ENCODE data around the gene GFOD1.
"Not testable (repeated sequence)": the region's sequence is repeated elsewhere in the genome, so short reads cannot be mapped to it uniquely, and the experiment has no call there.

Gene GFOD1

DNA sequence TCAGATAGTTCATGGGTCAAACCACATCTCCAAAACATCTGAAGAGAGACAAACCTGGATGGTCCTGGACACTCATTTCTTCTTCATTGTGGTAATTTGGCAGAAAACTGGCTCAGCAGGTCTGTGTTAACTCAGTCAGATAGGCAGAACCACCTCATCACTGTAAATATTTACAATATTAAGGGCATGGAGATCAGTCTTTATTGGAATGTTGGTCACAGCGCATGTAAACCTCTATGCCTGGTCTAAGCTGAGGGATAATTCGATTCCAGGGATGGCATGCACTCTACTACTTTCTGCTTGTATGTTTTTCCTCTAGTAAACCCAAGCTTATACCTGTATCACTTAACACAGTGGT is 155.1 kb downstream of the GFOD1 start:
- no peaks in the 10 kb centered on the region for H3K9me3 ChIP-seq (ENCODE audit: control insufficient read depth in 5 of 5, low read length in 5 of 5)
- no peaks in the 10 kb centered on the region for H3K27me3 ChIP-seq (ENCODE audit: control insufficient read depth in 5 of 5, insufficient read depth in 4 of 5, low read length in 5 of 5)
- H3K9ac ChIP-seq (ENCODE audit: low read length in 5 of 5), result no peak overlapping the region
- no peak overlapping the region for H3K27ac ChIP-seq (ENCODE audit: low read depth, low read length)
- H3K4me1 ChIP-seq (ENCODE audit: control insufficient read depth in 5 of 5, insufficient read depth in 5 of 5, low read length in 5 of 5), result peaks cover 3 to 22% (median 15%) of the 10 kb centered on the region in 5 donors
- no peaks in the 10 kb centered on the region for H3K36me3 ChIP-seq (ENCODE audit: control insufficient read depth in 5 of 5, insufficient read depth in 5 of 5, low read length in 5 of 5)
- no peak overlapping the region for H3K4me3 ChIP-seq (ENCODE audit: low read depth in 1 of 5, low read length in 5 of 5)

- Histone ChIP-seq H3K4me3 (ENCODE audit: low read depth in 1 of 5, low read length in 5 of 5) (no peak overlapping the region), H3K36me3 (ENCODE audit: control insufficient read depth in 5 of 5, insufficient read depth in 5 of 5, low read length in 5 of 5) (no peaks in the 10 kb centered on the region), H3K9ac (ENCODE audit: low read length in 5 of 5) (no peak overlapping the region), H3K27ac (ENCODE audit: low read depth, low read length) (no peak overlapping the region), H3K9me3 (ENCODE audit: control insufficient read depth in 5 of 5, low read length in 5 of 5) (no peaks in the 10 kb centered on the region), H3K27me3 (ENCODE audit: control insufficient read depth in 5 of 5, insufficient read depth in 4 of 5, low read length in 5 of 5) (no peaks in the 10 kb centered on the region), H3K4me1 (ENCODE audit: control insufficient read depth in 5 of 5, insufficient read depth in 5 of 5, low read length in 5 of 5) (peaks cover 3 to 20% (median 15%) of the 10 kb centered on the region in 5 donors)
Measured at GRCh38 chr6:13331516-13332348, 155.7 kb downstream of the GFOD1 start.

DNA sequence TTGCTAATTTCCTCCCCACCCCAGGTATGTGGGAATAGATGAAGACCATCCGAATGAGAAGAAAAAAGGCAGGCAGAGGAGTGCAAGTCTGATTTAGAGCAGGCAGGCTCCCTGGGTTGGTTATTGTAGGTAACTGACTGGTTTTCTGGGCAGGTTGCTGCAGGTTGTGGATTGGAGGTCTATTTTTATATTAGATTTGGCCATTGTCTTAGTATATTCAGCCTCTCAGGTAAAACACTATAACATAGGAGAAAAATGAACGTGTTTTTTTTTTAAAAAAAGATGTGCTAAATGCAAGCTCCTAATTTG is 158.6 kb downstream of the GFOD1 start:
- Histone ChIP-seq H3K4me3 (ENCODE audit: low read depth in 1 of 5, low read length in 5 of 5) (peak overlapping the region; percentile 85 to 96 (median 89)), H3K27me3 (ENCODE audit: control insufficient read depth in 5 of 5, insufficient read depth in 4 of 5, low read length in 5 of 5) (no peaks in the 10 kb centered on the region), H3K36me3 (ENCODE audit: control insufficient read depth in 5 of 5, insufficient read depth in 5 of 5, low read length in 5 of 5) (peaks cover 3 to 12% (median 10%) of the 10 kb centered on the region in 5 donors), H3K27ac (ENCODE audit: low read depth, low read length) (peak overlapping the region; percentile 84), H3K4me1 (ENCODE audit: control insufficient read depth in 5 of 5, insufficient read depth in 5 of 5, low read length in 5 of 5) (peaks cover 3 to 18% (median 13%) of the 10 kb centered on the region in 5 donors), H3K9me3 (ENCODE audit: control insufficient read depth in 5 of 5, low read length in 5 of 5) (no peaks in the 10 kb centered on the region), H3K9ac (ENCODE audit: low read length in 5 of 5) (peak overlapping the region; percentile 72 to 92 (median 88))

GRCh38 chr6:13328076-13328874 is 159.1 kb downstream of the GFOD1 start, which contains the start of gene TBC1D7:
TBC1D7 (minus strand) TSS chr6:13328537; CDS start chr6:13326898, 1,639 bp downstream.
- H3K9ac ChIP-seq (ENCODE audit: low read length in 5 of 5), result peak within 1 kb of the TSS; percentile 86 to 92 (median 88)
- peaks cover 3 to 18% (median 13%) of the 10 kb centered on the region in 5 donors for H3K4me1 ChIP-seq (ENCODE audit: control insufficient read depth in 5 of 5, insufficient read depth in 5 of 5, low read length in 5 of 5)
- peak within 1 kb of the TSS; percentile 84 for H3K27ac ChIP-seq (ENCODE audit: low read depth, low read length)
- no peaks in the 10 kb centered on the region for H3K27me3 ChIP-seq (ENCODE audit: control insufficient read depth in 5 of 5, insufficient read depth in 4 of 5, low read length in 5 of 5)
- H3K4me3 ChIP-seq (ENCODE audit: low read depth in 1 of 5, low read length in 5 of 5), result peak within 1 kb of the TSS; percentile 89 to 96 (median 96)
- peaks cover 8 to 17% (median 15%) of the 10 kb centered on the region in 5 donors for H3K36me3 ChIP-seq (ENCODE audit: control insufficient read depth in 5 of 5, insufficient read depth in 5 of 5, low read length in 5 of 5)
- no peaks in the 10 kb centered on the region for H3K9me3 ChIP-seq (ENCODE audit: control insufficient read depth in 5 of 5, low read length in 5 of 5)

DNA sequence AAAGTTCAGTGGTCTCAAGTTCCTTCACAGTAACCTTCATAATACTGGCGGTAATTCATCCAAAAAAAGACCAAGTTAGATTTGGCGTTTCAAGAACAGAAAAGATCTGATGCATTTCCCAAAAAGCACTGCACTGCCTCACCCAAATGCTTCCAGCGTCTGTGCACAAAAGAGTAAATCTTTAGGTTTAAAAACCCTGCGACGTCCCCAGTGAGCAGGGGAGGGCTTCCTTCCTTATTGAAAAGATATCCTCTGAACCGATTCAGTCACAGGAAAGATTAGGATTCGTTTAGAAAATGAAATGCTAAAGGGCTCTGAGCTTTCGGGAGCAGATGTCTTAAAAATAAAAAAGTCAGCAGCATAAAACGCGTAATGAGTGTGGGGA is 159.7 kb downstream of the GFOD1 start:
- no peaks in the 10 kb centered on the region for H3K9me3 ChIP-seq (ENCODE audit: control insufficient read depth in 5 of 5, low read length in 5 of 5)
- H3K36me3 ChIP-seq (ENCODE audit: control insufficient read depth in 5 of 5, insufficient read depth in 5 of 5, low read length in 5 of 5), result peaks cover 10 to 20% (median 16%) of the 10 kb centered on the region in 5 donors
- H3K9ac ChIP-seq (ENCODE audit: low read length in 5 of 5), result peak overlapping the region; percentile 86 to 92 (median 88)
- H3K27me3 ChIP-seq (ENCODE audit: control insufficient read depth in 5 of 5, insufficient read depth in 4 of 5, low read length in 5 of 5), result no peaks in the 10 kb centered on the region
- peak overlapping the region; percentile 84 for H3K27ac ChIP-seq (ENCODE audit: low read depth, low read length)
- H3K4me1 ChIP-seq (ENCODE audit: control insufficient read depth in 5 of 5, insufficient read depth in 5 of 5, low read length in 5 of 5), result peaks cover 3 to 18% (median 13%) of the 10 kb centered on the region in 5 donors
- H3K4me3 ChIP-seq (ENCODE audit: low read depth in 1 of 5, low read length in 5 of 5), result peak overlapping the region; percentile 89 to 96 (median 96)

- not testable (repeated sequence) for H3K4me3 ChIP-seq (ENCODE audit: low read depth in 1 of 5, low read length in 5 of 5); H3K9me3 ChIP-seq (ENCODE audit: control insufficient read depth in 5 of 5, low read length in 5 of 5); H3K27ac ChIP-seq (ENCODE audit: low read depth, low read length); H3K9ac ChIP-seq (ENCODE audit: low read length in 5 of 5); H3K27me3 ChIP-seq (ENCODE audit: control insufficient read depth in 5 of 5, insufficient read depth in 4 of 5, low read length in 5 of 5)
- peaks cover 13 to 33% (median 26%) of the 10 kb centered on the region in 5 donors for H3K36me3 ChIP-seq (ENCODE audit: control insufficient read depth in 5 of 5, insufficient read depth in 5 of 5, low read length in 5 of 5)
- H3K4me1 ChIP-seq (ENCODE audit: control insufficient read depth in 5 of 5, insufficient read depth in 5 of 5, low read length in 5 of 5), result peaks cover 3 to 18% (median 13%) of the 10 kb centered on the region in 5 donors
Measured at GRCh38 chr6:13326031-13326586, 161.3 kb downstream of the GFOD1 start.

- no peak overlapping the region for H3K4me3 ChIP-seq (ENCODE audit: low read depth in 1 of 5, low read length in 5 of 5)
- H3K9me3 ChIP-seq (ENCODE audit: control insufficient read depth in 5 of 5, low read length in 5 of 5), result no peaks in the 10 kb centered on the region
- no peak overlapping the region for H3K9ac ChIP-seq (ENCODE audit: low read length in 5 of 5)
- no peak overlapping the region for H3K27ac ChIP-seq (ENCODE audit: low read depth, low read length)
- peaks cover 47 to 86% (median 65%) of the 10 kb centered on the region in 5 donors for H3K36me3 ChIP-seq (ENCODE audit: control insufficient read depth in 5 of 5, insufficient read depth in 5 of 5, low read length in 5 of 5)
- no peaks in the 10 kb centered on the region for H3K27me3 ChIP-seq (ENCODE audit: control insufficient read depth in 5 of 5, insufficient read depth in 4 of 5, low read length in 5 of 5)
- no peaks in the 10 kb centered on the region for H3K4me1 ChIP-seq (ENCODE audit: control insufficient read depth in 5 of 5, insufficient read depth in 5 of 5, low read length in 5 of 5)
Measured at GRCh38 chr6:13319891-13320564, 167.4 kb downstream of the GFOD1 start.

DNA sequence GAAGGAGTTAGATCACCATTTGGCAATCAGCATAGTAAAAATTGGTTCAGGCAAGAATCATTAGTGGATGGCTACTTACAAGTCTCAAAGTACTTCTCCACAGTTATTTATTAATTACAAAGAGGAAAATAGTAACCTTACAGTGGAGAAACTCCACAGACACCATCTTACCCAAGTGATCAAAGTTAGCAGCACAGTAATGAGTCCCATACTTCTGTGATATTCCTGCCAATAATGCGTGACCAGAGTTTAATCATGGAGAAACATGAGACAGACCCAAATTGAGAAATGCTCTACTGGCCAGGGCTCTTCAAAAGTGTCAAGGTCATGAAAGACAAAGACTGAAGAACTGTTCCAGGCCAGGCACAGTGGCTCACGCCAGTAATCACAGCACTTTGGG is 168.6 kb downstream of the GFOD1 start:
- H3K9me3 ChIP-seq (ENCODE audit: control insufficient read depth in 5 of 5, low read length in 5 of 5), result no peaks in the 10 kb centered on the region
- no peak overlapping the region for H3K4me3 ChIP-seq (ENCODE audit: low read depth in 1 of 5, low read length in 5 of 5)
- H3K27ac ChIP-seq (ENCODE audit: low read depth, low read length), result no peak overlapping the region
- H3K4me1 ChIP-seq (ENCODE audit: control insufficient read depth in 5 of 5, insufficient read depth in 5 of 5, low read length in 5 of 5), result no peaks in the 10 kb centered on the region
- H3K9ac ChIP-seq (ENCODE audit: low read length in 5 of 5), result no peak overlapping the region
- peaks cover 39 to 84% (median 62%) of the 10 kb centered on the region in 5 donors for H3K36me3 ChIP-seq (ENCODE audit: control insufficient read depth in 5 of 5, insufficient read depth in 5 of 5, low read length in 5 of 5)
- no peaks in the 10 kb centered on the region for H3K27me3 ChIP-seq (ENCODE audit: control insufficient read depth in 5 of 5, insufficient read depth in 4 of 5, low read length in 5 of 5)

DNA sequence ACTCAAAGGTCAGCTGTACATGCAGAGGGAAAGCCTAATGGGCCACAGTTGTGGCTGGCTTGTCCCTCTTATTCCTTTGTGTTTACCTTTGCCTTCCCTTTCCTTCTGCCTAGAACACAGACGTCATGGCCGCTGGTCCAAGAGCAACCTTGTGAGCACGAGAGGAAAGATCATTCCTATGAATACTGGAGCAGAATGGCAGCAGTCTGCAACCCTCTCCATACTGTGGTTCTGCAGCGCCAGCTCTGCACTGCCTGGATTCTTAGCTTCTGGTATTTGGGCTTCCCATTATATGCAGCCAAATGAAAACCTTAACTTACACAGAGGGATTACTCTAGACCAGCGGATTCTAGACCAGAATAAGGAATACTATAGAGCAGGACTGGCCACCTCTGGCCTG is 171.5 kb downstream of the GFOD1 start:
- Histone ChIP-seq H3K4me3 (ENCODE audit: low read depth in 1 of 5, low read length in 5 of 5) (no peak overlapping the region), H3K4me1 (ENCODE audit: control insufficient read depth in 5 of 5, insufficient read depth in 5 of 5, low read length in 5 of 5) (no peaks in the 10 kb centered on the region), H3K9ac (ENCODE audit: low read length in 5 of 5) (no peak overlapping the region), H3K9me3 (ENCODE audit: control insufficient read depth in 5 of 5, low read length in 5 of 5) (no peaks in the 10 kb centered on the region), H3K27ac (ENCODE audit: low read depth, low read length) (no peak overlapping the region), H3K36me3 (ENCODE audit: control insufficient read depth in 5 of 5, insufficient read depth in 5 of 5, low read length in 5 of 5) (peaks cover 43 to 70% (median 58%) of the 10 kb centered on the region in 5 donors), H3K27me3 (ENCODE audit: control insufficient read depth in 5 of 5, insufficient read depth in 4 of 5, low read length in 5 of 5) (no peaks in the 10 kb centered on the region)

Measured in subcutaneous abdominal adipose tissue (tissue), 5 donors.